Lower leg skin (tissue), 3 donors: ENCODE data around the gene SGO1.

Source experiments
- CTCF ChIP-seq, 3 donors: fragments of 450-650 bp; IDR thresholded peaks; one replicate each; pipeline ENCODE4 v1.5.1; 2016; ENCODE audit warnings: antibody characterized with exemption in 3 of 3, mild to moderate bottlenecking in 3 of 3, moderate library complexity in 2 of 3
- POLR2A ChIP-seq, 2 donors: fragments of 450-650 bp; IDR thresholded peaks; one replicate each; pipeline ENCODE4 v1.6.1; 2016 to 2017; ENCODE audit warnings: antibody characterized with exemption in 2 of 2, mild to moderate bottlenecking in 1 of 2, moderate library complexity in 1 of 2

GRCh38 chr3:20232906-20233780, 47.1 kb upstream of the SGO1 start:
- TF ChIP-seq CTCF (IDR thresholded peaks at IDR 0.05) (no peak), POLR2A (IDR thresholded peaks at IDR 0.05) (no peak)
